ENCODE measurements around the gene TF. TPM values are rescaled to one million over a fixed set of nuclear protein-coding genes. Genes with fewer than 3 reads are reported as not detected.

TF gene
- polyA plus RNA-seq, 1 donor (not counting 4 experiments of a cell fraction or from before 2014, with no cell fraction given): 0.30 TPM

DNA sequence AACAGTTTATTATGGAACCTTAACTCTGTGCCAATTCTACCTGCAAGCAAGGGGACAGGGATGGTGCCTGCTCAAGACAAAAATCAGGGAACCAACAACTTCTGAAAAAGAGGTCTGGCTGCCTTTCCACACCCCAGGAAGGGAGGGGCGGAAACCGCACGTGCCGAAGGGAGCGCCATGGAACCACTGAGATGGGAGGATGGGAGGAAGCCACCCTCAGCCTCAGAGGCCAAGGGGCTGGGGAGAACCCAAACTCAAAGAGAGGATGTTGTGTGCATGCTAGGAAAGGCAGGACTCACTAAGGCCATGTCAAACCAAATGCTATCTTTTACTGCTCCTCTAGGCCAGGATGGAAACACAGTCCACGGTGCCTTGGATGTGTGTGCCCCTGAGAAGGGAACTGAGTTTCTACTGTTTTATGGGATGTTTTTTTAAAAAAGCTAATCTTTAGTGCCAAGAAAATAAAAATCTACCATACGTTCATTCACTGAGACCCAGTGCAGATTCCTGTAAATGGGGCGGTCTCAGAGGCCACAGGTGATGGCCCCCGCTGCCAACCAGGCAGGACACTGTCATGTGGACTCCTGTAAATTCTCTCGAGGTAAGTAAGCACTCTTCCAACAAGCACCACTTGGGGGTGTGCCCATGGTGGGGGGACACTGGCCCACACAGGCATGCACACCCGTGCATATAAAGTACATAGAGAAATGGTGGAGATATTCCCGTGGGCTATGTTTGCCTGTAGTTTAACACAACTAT lies 80.0 kb downstream of the TF start:
- FAIRE-seq: no peak
- dilution Hi-C loops (cut with MboI; ENCODE audit: extremely low pct_ligation_motif_present, low sequenced_read_pairs): no loop called here

DNA sequence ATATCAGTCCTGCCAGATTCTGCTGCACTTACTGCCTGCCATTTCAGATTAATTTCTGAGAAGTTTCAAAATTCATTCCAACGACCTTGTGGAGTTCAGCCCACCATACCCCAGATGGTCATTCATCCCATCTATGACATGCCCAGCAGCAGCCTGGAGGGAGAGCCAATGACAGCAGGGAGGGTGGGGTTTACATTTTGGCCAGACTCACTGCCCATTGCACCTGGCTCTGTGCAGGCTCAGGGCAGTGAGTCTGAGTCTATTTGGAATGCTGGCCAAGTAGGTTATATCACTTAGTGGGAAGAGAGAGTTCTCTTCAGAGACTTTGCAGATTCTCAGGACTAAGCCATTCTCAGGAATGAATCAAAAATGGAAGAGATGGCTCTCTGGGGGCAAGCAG lies 80.9 kb downstream of the TF start:
- FAIRE-seq: no peak
- no peaks in the 10 kb centered on the region for H3K9me1 ChIP-seq (ENCODE audit: control insufficient read depth, extremely low read depth, insufficient read depth, low read length)
- no peaks in the 10 kb centered on the region for H3K27me3 ChIP-seq (ENCODE audit: control insufficient read depth, extremely low read depth, insufficient read depth, low read length)
- H3K9ac ChIP-seq (ENCODE audit: control insufficient read depth, extremely low read depth, insufficient read depth, low read length): no peak overlapping the region
- H3K36me3 ChIP-seq (ENCODE audit: control insufficient read depth in 2 of 2, extremely low read depth in 1 of 2, insufficient read depth in 2 of 2, low read length in 2 of 2): peaks cover 3 to 17% of the 10 kb centered on the region in 2 experiments
- no peaks in the 10 kb centered on the region for H3K9me3 ChIP-seq (ENCODE audit: control insufficient read depth, low read depth, low read length)
- no peak overlapping the region for H3K4me2 ChIP-seq (ENCODE audit: control insufficient read depth, extremely low read depth, insufficient read depth, low read depth, low read length)
- dilution Hi-C loops (cut with MboI; ENCODE audit: extremely low pct_ligation_motif_present, low sequenced_read_pairs): no loop called here
- H3K27ac ChIP-seq (ENCODE audit: control insufficient read depth, insufficient read depth, low read length): no peak overlapping the region
- no peaks in the 10 kb centered on the region for H3K79me2 ChIP-seq (ENCODE audit: control insufficient read depth, insufficient read depth, low read length)
- H2AFZ ChIP-seq (ENCODE audit: control insufficient read depth, low read length): no peak overlapping the region
- no peak for TF ChIP-seq EZH2 (IDR thresholded peaks at IDR 0.05; ENCODE audit: low read length)
- TF ChIP-seq, protein P1, sequence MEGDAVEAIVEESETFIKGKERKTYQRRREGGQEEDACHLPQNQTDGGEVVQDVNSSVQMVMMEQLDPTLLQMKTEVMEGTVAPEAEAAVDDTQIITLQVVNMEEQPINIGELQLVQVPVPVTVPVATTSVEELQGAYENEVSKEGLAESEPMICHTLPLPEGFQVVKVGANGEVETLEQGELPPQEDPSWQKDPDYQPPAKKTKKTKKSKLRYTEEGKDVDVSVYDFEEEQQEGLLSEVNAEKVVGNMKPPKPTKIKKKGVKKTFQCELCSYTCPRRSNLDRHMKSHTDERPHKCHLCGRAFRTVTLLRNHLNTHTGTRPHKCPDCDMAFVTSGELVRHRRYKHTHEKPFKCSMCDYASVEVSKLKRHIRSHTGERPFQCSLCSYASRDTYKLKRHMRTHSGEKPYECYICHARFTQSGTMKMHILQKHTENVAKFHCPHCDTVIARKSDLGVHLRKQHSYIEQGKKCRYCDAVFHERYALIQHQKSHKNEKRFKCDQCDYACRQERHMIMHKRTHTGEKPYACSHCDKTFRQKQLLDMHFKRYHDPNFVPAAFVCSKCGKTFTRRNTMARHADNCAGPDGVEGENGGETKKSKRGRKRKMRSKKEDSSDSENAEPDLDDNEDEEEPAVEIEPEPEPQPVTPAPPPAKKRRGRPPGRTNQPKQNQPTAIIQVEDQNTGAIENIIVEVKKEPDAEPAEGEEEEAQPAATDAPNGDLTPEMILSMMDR (optimal IDR thresholded peaks at IDR 0.05 in 1 of 3, IDR thresholded peaks at IDR 0.05 in 1 of 3, conservative IDR thresholded peaks at IDR 0.05 in 1 of 3; ENCODE audit: extremely low read depth in 1 of 3, insufficient read depth in 2 of 3, low read length in 3 of 3): no peak
- no peak for DNase-seq (ENCODE audit: low read depth, low spot score)
- H3K4me3 ChIP-seq (ENCODE audit: control insufficient read depth in 2 of 3, extremely low read depth in 1 of 3, insufficient read depth in 2 of 3, low read depth in 1 of 3, low read length in 3 of 3): no peak overlapping the region
- H3K4me1 ChIP-seq (ENCODE audit: control insufficient read depth, extremely low read depth, insufficient read depth, low read length): peaks cover 1% of the 10 kb centered on the region
- no peaks in the 10 kb centered on the region for H4K20me1 ChIP-seq (ENCODE audit: control insufficient read depth, extremely low read depth, insufficient read depth, low read length)

More for the DNA sequence above, 80.0 kb downstream of the TF start:
- TF ChIP-seq EZH2 (IDR thresholded peaks at IDR 0.05; ENCODE audit: low read length): no peak
- TF ChIP-seq, protein P1 (optimal IDR thresholded peaks at IDR 0.05 in 1 of 3, IDR thresholded peaks at IDR 0.05 in 1 of 3, conservative IDR thresholded peaks at IDR 0.05 in 1 of 3; ENCODE audit: extremely low read depth in 1 of 3, insufficient read depth in 2 of 3, low read length in 3 of 3): no peak
- H3K27ac ChIP-seq (ENCODE audit: control insufficient read depth, insufficient read depth, low read length): no peak overlapping the region
- DNase-seq (ENCODE audit: low read depth, low spot score): no peak
- no peak overlapping the region for H3K4me3 ChIP-seq (ENCODE audit: control insufficient read depth in 2 of 3, extremely low read depth in 1 of 3, insufficient read depth in 2 of 3, low read depth in 1 of 3, low read length in 3 of 3)
- no peaks in the 10 kb centered on the region for H3K9me1 ChIP-seq (ENCODE audit: control insufficient read depth, extremely low read depth, insufficient read depth, low read length)
- no peaks in the 10 kb centered on the region for H3K9me3 ChIP-seq (ENCODE audit: control insufficient read depth, low read depth, low read length)
- H3K36me3 ChIP-seq (ENCODE audit: control insufficient read depth in 2 of 2, extremely low read depth in 1 of 2, insufficient read depth in 2 of 2, low read length in 2 of 2): peaks cover 4 to 19% of the 10 kb centered on the region in 2 experiments
- H3K4me1 ChIP-seq (ENCODE audit: control insufficient read depth, extremely low read depth, insufficient read depth, low read length): peaks cover 9% of the 10 kb centered on the region
- no peak overlapping the region for H3K9ac ChIP-seq (ENCODE audit: control insufficient read depth, extremely low read depth, insufficient read depth, low read length)
- no peaks in the 10 kb centered on the region for H3K79me2 ChIP-seq (ENCODE audit: control insufficient read depth, insufficient read depth, low read length)
- H4K20me1 ChIP-seq (ENCODE audit: control insufficient read depth, extremely low read depth, insufficient read depth, low read length): no peaks in the 10 kb centered on the region
- H3K4me2 ChIP-seq (ENCODE audit: control insufficient read depth, extremely low read depth, insufficient read depth, low read depth, low read length): no peak overlapping the region
- no peaks in the 10 kb centered on the region for H3K27me3 ChIP-seq (ENCODE audit: control insufficient read depth, extremely low read depth, insufficient read depth, low read length)
- no peak overlapping the region for H2AFZ ChIP-seq (ENCODE audit: control insufficient read depth, low read length)
